ENCODE results near the gene NUB1. TPM values are rescaled to one million over a fixed set of nuclear protein-coding genes. Genes with fewer than 3 reads are reported as not detected.

NUB1 gene
- polyA plus RNA-seq, 1 of the 3 experiments (the other 2 are of a cell fraction): 54.0 TPM

DNA sequence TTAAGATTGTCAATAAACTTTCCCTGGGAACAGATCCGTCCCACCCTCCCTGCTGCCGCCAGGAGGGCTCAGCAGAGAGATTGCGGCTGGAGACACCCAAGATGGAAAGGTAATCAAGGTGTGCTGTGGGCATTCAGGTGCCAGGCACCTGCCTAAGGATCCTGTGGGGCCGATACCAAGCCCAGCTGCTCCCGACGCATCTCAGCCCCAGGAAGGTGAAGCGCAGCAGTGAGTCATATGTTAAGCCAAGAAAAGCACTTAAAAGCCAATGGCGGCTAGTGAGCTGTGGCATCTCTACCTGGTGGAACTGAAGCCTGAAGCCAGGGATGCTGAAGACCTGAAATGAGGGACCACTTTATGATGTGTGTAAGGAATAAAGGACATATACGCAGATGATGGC lies 62.2 kb downstream of the NUB1 start:
- H4K20me1 ChIP-seq (ENCODE audit: insufficient read depth): no peaks in the 10 kb centered on the region
- no peaks in the 10 kb centered on the region for H3K36me3 ChIP-seq (replicated peaks in 1 of 2; ENCODE audit: control insufficient read depth in 1 of 2, insufficient read depth in 2 of 2, low read length in 1 of 2)
- peaks cover 6% of the 10 kb centered on the region for H3K27me3 ChIP-seq (ENCODE audit: insufficient read depth)
- H3K9me2 ChIP-seq: no peaks in the 10 kb centered on the region
- H3K4me3 ChIP-seq (ENCODE audit: low read depth in 2 of 2, low read length in 1 of 2): no peak overlapping the region
- H3F3A ChIP-seq (replicated peaks; ENCODE audit: insufficient read depth): no peaks in the 10 kb centered on the region
- no peak overlapping the region for H3K9ac ChIP-seq
- WGBS (ENCODE audit: low lambda C conversion rate): 95% methylated on average over 9 of the region's 9 CpGs
- H3K27ac ChIP-seq (ENCODE audit: low read depth in 2 of 2, low read length in 1 of 2): no peak overlapping the region
- DNase-seq: no peak
- no peak overlapping the region for H2AFZ ChIP-seq (ENCODE audit: low read depth)
- ChIA-PET CTCF (interaction anchor here (1.1 to 1.5 kb wide), 2 partner anchors 13 to 89 kb away, joined by 3 to 4 read pairs; no protein-coding TSS in a partner anchor), POLR2A (no interaction called here)
- H3K79me2 ChIP-seq (ENCODE audit: insufficient read depth): no peaks in the 10 kb centered on the region
- H3K9me3 ChIP-seq: no peaks in the 10 kb centered on the region
- H3K4me1 ChIP-seq (ENCODE audit: control insufficient read depth in 1 of 2, insufficient read depth in 2 of 2, low read depth in 1 of 2, low read length in 1 of 2): peaks cover 0 to 12% of the 10 kb centered on the region in 2 experiments; a peak in 2 of 4 replicates
- TF ChIP-seq POLR2AphosphoS5 (IDR thresholded peaks at IDR 0.05; ENCODE audit: low read depth, low read length): no peak
- no peak for TF ChIP-seq ELF1 (IDR thresholded peaks at IDR 0.05)
- TF ChIP-seq RAD21 (IDR thresholded peaks at IDR 0.05; ENCODE audit: low read length): no peak
- no peak for TF ChIP-seq FOXJ3 (CRISPR knock-in tag; IDR thresholded peaks at IDR 0.05)
- TF ChIP-seq TAF1 (IDR thresholded peaks at IDR 0.05; ENCODE audit: borderline replicate concordance, low read depth, low read length): no peak
- TF ChIP-seq, protein P1, sequence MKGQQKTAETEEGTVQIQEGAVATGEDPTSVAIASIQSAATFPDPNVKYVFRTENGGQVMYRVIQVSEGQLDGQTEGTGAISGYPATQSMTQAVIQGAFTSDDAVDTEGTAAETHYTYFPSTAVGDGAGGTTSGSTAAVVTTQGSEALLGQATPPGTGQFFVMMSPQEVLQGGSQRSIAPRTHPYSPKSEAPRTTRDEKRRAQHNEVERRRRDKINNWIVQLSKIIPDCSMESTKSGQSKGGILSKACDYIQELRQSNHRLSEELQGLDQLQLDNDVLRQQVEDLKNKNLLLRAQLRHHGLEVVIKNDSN (IDR thresholded peaks at IDR 0.05; ENCODE audit: borderline replicate concordance, low read depth): no peak
- no peak for TF ChIP-seq RFX5 (IDR thresholded peaks at IDR 0.05; ENCODE audit: low read length)
- no peak for TF ChIP-seq GATA2 (CRISPR knock-in tag; IDR thresholded peaks at IDR 0.05)
- TF ChIP-seq TEAD4 (IDR thresholded peaks at IDR 0.05; ENCODE audit: borderline replicate concordance, insufficient read depth): no peak
- TF ChIP-seq FOXM1 (IDR thresholded peaks at IDR 0.05; ENCODE audit: low read depth): no peak
- TF ChIP-seq, protein P2, sequence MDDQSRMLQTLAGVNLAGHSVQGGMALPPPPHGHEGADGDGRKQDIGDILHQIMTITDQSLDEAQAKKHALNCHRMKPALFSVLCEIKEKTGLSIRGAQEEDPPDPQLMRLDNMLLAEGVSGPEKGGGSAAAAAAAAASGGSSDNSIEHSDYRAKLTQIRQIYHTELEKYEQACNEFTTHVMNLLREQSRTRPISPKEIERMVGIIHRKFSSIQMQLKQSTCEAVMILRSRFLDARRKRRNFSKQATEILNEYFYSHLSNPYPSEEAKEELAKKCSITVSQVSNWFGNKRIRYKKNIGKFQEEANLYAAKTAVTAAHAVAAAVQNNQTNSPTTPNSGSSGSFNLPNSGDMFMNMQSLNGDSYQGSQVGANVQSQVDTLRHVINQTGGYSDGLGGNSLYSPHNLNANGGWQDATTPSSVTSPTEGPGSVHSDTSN (IDR thresholded peaks at IDR 0.05): no peak
- TF ChIP-seq CHD2 (IDR thresholded peaks at IDR 0.05; ENCODE audit: low read length, partially characterized antibody): no peak
- no peak for TF ChIP-seq SIN3A (IDR thresholded peaks at IDR 0.05; ENCODE audit: borderline replicate concordance, low read depth, low read length)
- no peak for TF ChIP-seq EZH2phosphoT487 (IDR thresholded peaks at IDR 0.05; ENCODE audit: borderline replicate concordance, low read depth)
- TF ChIP-seq MXI1 (IDR thresholded peaks at IDR 0.05; ENCODE audit: low read depth, low read length): no peak
- no peak for TF ChIP-seq TCF12 (IDR thresholded peaks at IDR 0.05)
- no peak for TF ChIP-seq RXRA (IDR thresholded peaks at IDR 0.05; ENCODE audit: borderline replicate concordance, low read depth)
- TF ChIP-seq, protein P3, sequence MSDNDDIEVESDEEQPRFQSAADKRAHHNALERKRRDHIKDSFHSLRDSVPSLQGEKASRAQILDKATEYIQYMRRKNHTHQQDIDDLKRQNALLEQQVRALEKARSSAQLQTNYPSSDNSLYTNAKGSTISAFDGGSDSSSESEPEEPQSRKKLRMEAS (IDR thresholded peaks at IDR 0.05; ENCODE audit: low read depth): no peak
- TF ChIP-seq, protein P4, sequence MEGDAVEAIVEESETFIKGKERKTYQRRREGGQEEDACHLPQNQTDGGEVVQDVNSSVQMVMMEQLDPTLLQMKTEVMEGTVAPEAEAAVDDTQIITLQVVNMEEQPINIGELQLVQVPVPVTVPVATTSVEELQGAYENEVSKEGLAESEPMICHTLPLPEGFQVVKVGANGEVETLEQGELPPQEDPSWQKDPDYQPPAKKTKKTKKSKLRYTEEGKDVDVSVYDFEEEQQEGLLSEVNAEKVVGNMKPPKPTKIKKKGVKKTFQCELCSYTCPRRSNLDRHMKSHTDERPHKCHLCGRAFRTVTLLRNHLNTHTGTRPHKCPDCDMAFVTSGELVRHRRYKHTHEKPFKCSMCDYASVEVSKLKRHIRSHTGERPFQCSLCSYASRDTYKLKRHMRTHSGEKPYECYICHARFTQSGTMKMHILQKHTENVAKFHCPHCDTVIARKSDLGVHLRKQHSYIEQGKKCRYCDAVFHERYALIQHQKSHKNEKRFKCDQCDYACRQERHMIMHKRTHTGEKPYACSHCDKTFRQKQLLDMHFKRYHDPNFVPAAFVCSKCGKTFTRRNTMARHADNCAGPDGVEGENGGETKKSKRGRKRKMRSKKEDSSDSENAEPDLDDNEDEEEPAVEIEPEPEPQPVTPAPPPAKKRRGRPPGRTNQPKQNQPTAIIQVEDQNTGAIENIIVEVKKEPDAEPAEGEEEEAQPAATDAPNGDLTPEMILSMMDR (IDR thresholded peaks at IDR 0.05): no peak
- TF ChIP-seq FOSL2 (IDR thresholded peaks at IDR 0.05; ENCODE audit: borderline replicate concordance, low read depth): no peak
- H3K4me2 ChIP-seq: no peak overlapping the region

All from SK-N-SH (cell line).